Neuronal stem cell (in vitro differentiated cells): ENCODE data around the gene MAOB.

ENCODE experiments used
- DNase-seq: peaks from one replicate; pipeline ENCODE4 v3.0.0-alpha.2; 2013; ENCODE audit warnings: low spot score
- H2AFZ ChIP-seq: one replicate; pipeline ENCODE4 v1.6.1; 2013; ENCODE audit warnings: mild to moderate bottlenecking, low read length, inconsistent platforms
- H2AK5ac ChIP-seq: 2 replicates; pipeline ENCODE4 v1.6.1; 2013; ENCODE audit warnings: low read depth, mild to moderate bottlenecking, inconsistent platforms, low read length, moderate library complexity, mixed read lengths
- H2BK120ac ChIP-seq: 2 replicates; pipeline ENCODE4 v1.6.1; 2013; ENCODE audit warnings: low read depth, mild to moderate bottlenecking, inconsistent platforms, low read length, moderate library complexity, mixed read lengths
- H2BK12ac ChIP-seq: one replicate; pipeline ENCODE4 v1.6.1; 2013; ENCODE audit warnings: low read length, inconsistent platforms
- H2BK15ac ChIP-seq: 2 replicates; pipeline ENCODE4 v1.6.1; 2013; ENCODE audit warnings: mild to moderate bottlenecking, low read length, inconsistent platforms, mixed read lengths
- H2BK5ac ChIP-seq: one replicate; pipeline ENCODE4 v1.6.1; 2013; ENCODE audit warnings: inconsistent platforms, mild to moderate bottlenecking, low read length, moderate library complexity
- H3K14ac ChIP-seq: one replicate; pipeline ENCODE4 v1.6.1; 2013; ENCODE audit warnings: low read length, inconsistent platforms
- H3K18ac ChIP-seq: 2 replicates; pipeline ENCODE4 v1.6.1; 2013; ENCODE audit warnings: low read length, inconsistent platforms
- H3K23ac ChIP-seq: 2 replicates; pipeline ENCODE4 v1.6.1; 2013; ENCODE audit warnings: low read depth, mild to moderate bottlenecking, mixed read lengths, low read length, inconsistent platforms; ENCODE audit not compliant: poor library complexity
- H3K27ac ChIP-seq: replicated peaks from 3 replicates; pipeline ENCODE4 v1.5.1; 2013; ENCODE audit warnings: low read length, inconsistent platforms
- H3K27me3 ChIP-seq, 3 experiments: 2 replicates each; pipeline ENCODE4 v1.6.1; 2013; ENCODE audit warnings: low read length in 3 of 3, mild to moderate bottlenecking in 2 of 3, inconsistent platforms in 1 of 3, low read depth in 1 of 3, mixed read lengths in 1 of 3, moderate library complexity in 1 of 3; ENCODE audit not compliant: control insufficient read depth in 3 of 3, insufficient read depth in 3 of 3
- H3K36me3 ChIP-seq, 2 donors: replicated peaks in 1 of 2; 2 replicates each; pipeline ENCODE4 v1.6.1; 2013; ENCODE audit warnings: low read length in 2 of 2; ENCODE audit not compliant: control insufficient read depth in 2 of 2, insufficient read depth in 2 of 2
- H3K4ac ChIP-seq: 2 replicates; pipeline ENCODE4 v1.6.1; 2013; ENCODE audit warnings: inconsistent platforms, mild to moderate bottlenecking, low read length, moderate library complexity
- H3K4me1 ChIP-seq, 2 donors: 1 replicate in 1 of 2; 2 replicates in 1 of 2; pipeline ENCODE4 v1.6.1; 2013; ENCODE audit warnings: low read length in 2 of 2, low read depth in 1 of 2; ENCODE audit not compliant: control insufficient read depth in 2 of 2, insufficient read depth in 1 of 2
- H3K4me2 ChIP-seq: one replicate; pipeline ENCODE4 v1.6.1; 2013; ENCODE audit warnings: mild to moderate bottlenecking, low read length, inconsistent platforms; ENCODE audit not compliant: insufficient read depth, poor library complexity, severe bottlenecking
- H3K4me3 ChIP-seq, 2 donors: 2 replicates each; pipeline ENCODE4 v1.5.1; 2013; ENCODE audit warnings: low read length in 2 of 2, mild to moderate bottlenecking in 2 of 2, inconsistent platforms in 1 of 2, moderate library complexity in 1 of 2
- H3K79me1 ChIP-seq: one replicate; pipeline ENCODE4 v1.6.1; 2013; ENCODE audit warnings: low read depth, mild to moderate bottlenecking, inconsistent platforms, low read length, moderate library complexity
- H3K9ac ChIP-seq: one replicate; pipeline ENCODE4 v1.6.1; 2013; ENCODE audit warnings: mild to moderate bottlenecking, low read depth, low read length, inconsistent platforms; ENCODE audit not compliant: poor library complexity
- H3K9me3 ChIP-seq, 2 donors: replicated peaks in 1 of 2; 2 replicates each; pipeline versions ENCODE3 to v1.6.1; 2013; ENCODE audit warnings: low read length in 2 of 2, mild to moderate bottlenecking in 2 of 2, inconsistent platforms in 1 of 2, low read depth in 1 of 2, mixed read lengths in 1 of 2, moderate library complexity in 1 of 2; ENCODE audit not compliant: control insufficient read depth in 2 of 2, insufficient read depth in 1 of 2
- H4K8ac ChIP-seq: one replicate; pipeline ENCODE4 v1.6.1; 2013; ENCODE audit warnings: low read depth, mild to moderate bottlenecking, inconsistent platforms, low read length, moderate library complexity
- H4K91ac ChIP-seq: one replicate; pipeline ENCODE4 v1.6.1; 2013; ENCODE audit warnings: low read length, low read depth, mild to moderate bottlenecking, inconsistent platforms; ENCODE audit not compliant: poor library complexity
- WGBS, 2 donors: extraction: QIAGEN DNeasy Blood & Tissue Kit; methylation state at CpG; one replicate each; pipeline ENCODE4 v1.1.7; 2013; ENCODE audit warnings: missing lambda C conversion rate in 2 of 2, mixed read lengths in 1 of 2; ENCODE audit not compliant: insufficient read length in 2 of 2, insufficient replicate concordance in 1 of 2; ENCODE audit errors: extremely low coverage in 2 of 2; 5-methylcytosine and 5-hydroxymethylcytosine counted together

MAOB gene

GRCh38 chrX:43720961-43721360, 161.3 kb downstream of the MAOB start:
- no peak overlapping the region for H2AK5ac ChIP-seq
- H2BK120ac ChIP-seq, result no peak overlapping the region
- H4K91ac ChIP-seq, result no peak overlapping the region
- WGBS, 2 donors, result no CpG with 5 or more reads among the region's 1 CpG
- H3K27ac ChIP-seq, result no peak overlapping the region
- no peak overlapping the region for H2BK15ac ChIP-seq
- no peak overlapping the region for H3K4me2 ChIP-seq
- no peak overlapping the region for H3K4ac ChIP-seq
- no peak overlapping the region for H3K4me3 ChIP-seq
- H2BK12ac ChIP-seq, result no peak overlapping the region
- H4K8ac ChIP-seq, result no peak overlapping the region
- no peak overlapping the region for H3K23ac ChIP-seq
- H3K79me1 ChIP-seq, result no peaks in the 10 kb centered on the region
- no peak overlapping the region for H3K14ac ChIP-seq
- DNase-seq, result no peak
- H3K36me3 ChIP-seq, result no peaks in the 10 kb centered on the region
- H3K9ac ChIP-seq, result no peak overlapping the region
- no peak overlapping the region for H2AFZ ChIP-seq
- H2BK5ac ChIP-seq, result no peak overlapping the region
- no peaks in the 10 kb centered on the region for H3K9me3 ChIP-seq
- H3K4me1 ChIP-seq, result no peaks in the 10 kb centered on the region
- no peak overlapping the region for H3K18ac ChIP-seq
- H3K27me3 ChIP-seq, result no peaks in the 10 kb centered on the region

- Histone ChIP-seq H3K18ac (no peak overlapping the region), H3K27me3 (no peaks in the 10 kb centered on the region), H2AFZ (no peak overlapping the region), H3K9ac (no peak overlapping the region), H3K4me3 (no peak overlapping the region), H4K91ac (no peak overlapping the region), H2AK5ac (no peak overlapping the region), H2BK120ac (no peak overlapping the region), H3K4ac (no peak overlapping the region), H3K14ac (no peak overlapping the region), H2BK15ac (no peak overlapping the region), H3K27ac (no peak overlapping the region), H3K4me1 (no peaks in the 10 kb centered on the region), H2BK5ac (no peak overlapping the region), H3K23ac (no peak overlapping the region), H3K4me2 (no peak overlapping the region), H3K9me3 (no peaks in the 10 kb centered on the region), H3K36me3 (no peaks in the 10 kb centered on the region), H3K79me1 (no peaks in the 10 kb centered on the region), H2BK12ac (no peak overlapping the region), H4K8ac (no peak overlapping the region)
- no peak for DNase-seq
- no CpG with 5 or more reads among the region's 3 CpGs for WGBS, 2 donors
These were observed 162.2 kb downstream of the MAOB start for GRCh38 chrX:43720082-43720481.

GRCh38 chrX:43718956-43719355, 163.3 kb downstream of the MAOB start:
- Histone ChIP-seq H3K27me3 (no peaks in the 10 kb centered on the region), H3K4me2 (no peak overlapping the region), H2BK15ac (no peak overlapping the region), H3K4me1 (no peaks in the 10 kb centered on the region), H2AK5ac (no peak overlapping the region), H2BK5ac (no peak overlapping the region), H3K4ac (no peak overlapping the region), H3K27ac (no peak overlapping the region), H3K79me1 (no peaks in the 10 kb centered on the region), H3K4me3 (no peak overlapping the region), H2AFZ (no peak overlapping the region), H3K18ac (no peak overlapping the region), H4K91ac (no peak overlapping the region), H2BK120ac (no peak overlapping the region), H3K23ac (no peak overlapping the region), H2BK12ac (no peak overlapping the region), H3K9me3 (no peaks in the 10 kb centered on the region), H3K36me3 (no peaks in the 10 kb centered on the region), H4K8ac (no peak overlapping the region), H3K9ac (no peak overlapping the region), H3K14ac (no peak overlapping the region)
- DNase-seq, result no peak
- no CpG with 5 or more reads among the region's 1 CpG for WGBS, 2 donors

GRCh38 chrX:43718546-43718945, 163.7 kb downstream of the MAOB start:
- H3K18ac ChIP-seq, result no peak overlapping the region
- no peak overlapping the region for H2BK120ac ChIP-seq
- H3K9me3 ChIP-seq, result no peaks in the 10 kb centered on the region
- H2AK5ac ChIP-seq, result no peak overlapping the region
- no peak for DNase-seq
- H2BK12ac ChIP-seq, result no peak overlapping the region
- H3K9ac ChIP-seq, result no peak overlapping the region
- no peaks in the 10 kb centered on the region for H3K79me1 ChIP-seq
- no peak overlapping the region for H4K8ac ChIP-seq
- H3K4ac ChIP-seq, result no peak overlapping the region
- H3K4me2 ChIP-seq, result no peak overlapping the region
- no peak overlapping the region for H3K27ac ChIP-seq
- WGBS, 2 donors, result no CpG with 5 or more reads among the region's 6 CpGs
- no peaks in the 10 kb centered on the region for H3K4me1 ChIP-seq
- H3K4me3 ChIP-seq, result no peak overlapping the region
- no peaks in the 10 kb centered on the region for H3K36me3 ChIP-seq
- no peak overlapping the region for H2AFZ ChIP-seq
- no peak overlapping the region for H2BK5ac ChIP-seq
- no peak overlapping the region for H2BK15ac ChIP-seq
- no peaks in the 10 kb centered on the region for H3K27me3 ChIP-seq
- no peak overlapping the region for H3K14ac ChIP-seq
- H3K23ac ChIP-seq, result no peak overlapping the region
- H4K91ac ChIP-seq, result no peak overlapping the region
